GM23248 (cell line): ENCODE results near the gene LRRC18.

ENCODE experiments used
- EZH2 ChIP-seq: fragments of 200-600 bp; sonication (generic); IDR thresholded peaks from 2 replicates; pipeline ENCODE4 v1.6.1; 2018; ENCODE audit warnings: antibody characterized with exemption, mild to moderate bottlenecking; ENCODE audit not compliant: insufficient read depth, poor library complexity, severe bottlenecking
- EZH2phosphoT487 ChIP-seq: fragments of 200-600 bp; sonication (generic); IDR thresholded peaks from 2 replicates; pipeline ENCODE4 v1.6.1; 2018; ENCODE audit warnings: antibody characterized with exemption, moderate library complexity, mild to moderate bottlenecking, low read depth; ENCODE audit not compliant: insufficient read depth

DNA sequence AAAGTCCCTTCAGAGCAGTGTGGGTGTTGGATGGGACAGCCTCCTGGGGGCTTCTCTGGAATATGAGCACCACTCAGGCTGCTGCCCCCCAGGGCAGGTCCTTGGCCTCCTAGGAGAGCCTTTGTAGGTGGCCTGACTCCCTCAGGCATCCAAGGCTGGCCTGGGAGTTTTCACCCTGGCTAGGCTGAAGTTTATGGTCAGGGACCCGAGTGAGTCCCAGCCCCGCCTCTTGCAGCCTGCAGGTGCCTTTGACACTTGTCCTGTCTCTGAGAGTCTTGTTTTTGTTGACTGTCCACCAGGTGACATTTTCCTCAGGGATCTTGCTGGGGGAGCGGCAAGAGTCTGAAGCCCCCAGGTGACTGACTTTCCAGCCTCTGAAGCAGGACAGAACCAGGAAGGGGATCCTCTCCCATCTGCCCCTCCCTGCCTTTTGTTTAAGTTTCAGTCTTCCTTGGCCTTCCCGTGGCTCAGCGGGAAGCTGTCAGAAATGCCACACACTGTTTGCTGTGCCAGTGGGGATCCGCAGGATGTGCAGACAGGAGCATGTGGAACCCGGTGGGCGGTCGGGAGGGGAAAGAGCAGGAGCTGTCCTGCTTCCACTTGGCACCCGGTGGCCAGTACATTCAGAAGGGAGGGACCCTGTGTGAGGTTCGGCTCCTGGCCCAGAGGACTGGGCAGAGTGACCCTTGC, 59.5 kb downstream of the LRRC18 start:
- TF ChIP-seq EZH2 (no peak), EZH2phosphoT487 (no peak)
